C4-2B (cell line): Measurements from ENCODE around the gene CCR6.

Source experiments
- ZFX ChIP-seq: fragments of 450-650 bp; IDR thresholded peaks from 2 replicates; pipeline ENCODE4 v1.6.1; 2017
- TF ChIP-seq, protein P1 (sequence below): fragments of 450-650 bp; conservative IDR thresholded peaks from 2 replicates; pipeline ENCODE4 v1.5.1; 2017; ENCODE audit warnings: mild to moderate bottlenecking

DNA sequence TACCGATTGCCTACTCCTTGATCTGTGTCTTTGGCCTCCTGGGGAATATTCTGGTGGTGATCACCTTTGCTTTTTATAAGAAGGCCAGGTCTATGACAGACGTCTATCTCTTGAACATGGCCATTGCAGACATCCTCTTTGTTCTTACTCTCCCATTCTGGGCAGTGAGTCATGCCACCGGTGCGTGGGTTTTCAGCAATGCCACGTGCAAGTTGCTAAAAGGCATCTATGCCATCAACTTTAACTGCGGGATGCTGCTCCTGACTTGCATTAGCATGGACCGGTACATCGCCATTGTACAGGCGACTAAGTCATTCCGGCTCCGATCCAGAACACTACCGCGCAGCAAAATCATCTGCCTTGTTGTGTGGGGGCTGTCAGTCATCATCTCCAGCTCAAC is 13.5 kb downstream of the CCR6 start:
- TF ChIP-seq, protein P1, sequence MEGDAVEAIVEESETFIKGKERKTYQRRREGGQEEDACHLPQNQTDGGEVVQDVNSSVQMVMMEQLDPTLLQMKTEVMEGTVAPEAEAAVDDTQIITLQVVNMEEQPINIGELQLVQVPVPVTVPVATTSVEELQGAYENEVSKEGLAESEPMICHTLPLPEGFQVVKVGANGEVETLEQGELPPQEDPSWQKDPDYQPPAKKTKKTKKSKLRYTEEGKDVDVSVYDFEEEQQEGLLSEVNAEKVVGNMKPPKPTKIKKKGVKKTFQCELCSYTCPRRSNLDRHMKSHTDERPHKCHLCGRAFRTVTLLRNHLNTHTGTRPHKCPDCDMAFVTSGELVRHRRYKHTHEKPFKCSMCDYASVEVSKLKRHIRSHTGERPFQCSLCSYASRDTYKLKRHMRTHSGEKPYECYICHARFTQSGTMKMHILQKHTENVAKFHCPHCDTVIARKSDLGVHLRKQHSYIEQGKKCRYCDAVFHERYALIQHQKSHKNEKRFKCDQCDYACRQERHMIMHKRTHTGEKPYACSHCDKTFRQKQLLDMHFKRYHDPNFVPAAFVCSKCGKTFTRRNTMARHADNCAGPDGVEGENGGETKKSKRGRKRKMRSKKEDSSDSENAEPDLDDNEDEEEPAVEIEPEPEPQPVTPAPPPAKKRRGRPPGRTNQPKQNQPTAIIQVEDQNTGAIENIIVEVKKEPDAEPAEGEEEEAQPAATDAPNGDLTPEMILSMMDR = no peak
- no peak for TF ChIP-seq ZFX
